BLaER1 treated with 17β-estradiol and CSF1 and Interleukin-3, amounts not matched to agents 10 nM and 100 nM (cell line): ENCODE data around the gene CLCN5.

ENCODE experiments used
- H3K27ac ChIP-seq, 11 experiments: shearing (Covaris generic); formaldehyde crosslinking; 2 replicates each; pipeline ENCODE4 v1.8.1; 2022
- H3K27me3 ChIP-seq, 11 experiments: shearing (Covaris generic); formaldehyde crosslinking; 2 replicates each; pipeline ENCODE4 v1.8.1; 2022
- H3K36me3 ChIP-seq, 11 experiments: shearing (Covaris generic); formaldehyde crosslinking; 2 replicates each; pipeline ENCODE4 v1.8.1; 2022
- H3K4me1 ChIP-seq, 10 experiments: shearing (Covaris generic); formaldehyde crosslinking; 2 replicates each; pipeline ENCODE4 v1.8.1; 2022
- H3K4me2 ChIP-seq, 11 experiments: shearing (Covaris generic); formaldehyde crosslinking; 2 replicates each; pipeline ENCODE4 v1.8.1; 2022
- H3K4me3 ChIP-seq, 10 experiments: shearing (Covaris generic); formaldehyde crosslinking; 2 replicates each; pipeline ENCODE4 v1.8.1; 2022
- H3K9ac ChIP-seq, 11 experiments: shearing (Covaris generic); formaldehyde crosslinking; 2 replicates each; pipeline ENCODE4 v1.8.1; 2022
- H3K9me3 ChIP-seq, 11 experiments: shearing (Covaris generic); formaldehyde crosslinking; replicated peaks in 1 of 11; 2 replicates each; pipeline ENCODE4 v1.8.1; 2022
- H4K20me1 ChIP-seq, 11 experiments: shearing (Covaris generic); formaldehyde crosslinking; 2 replicates each; pipeline ENCODE4 v1.8.1; 2022
- Cebpa-rat ChIP-seq, 11 experiments: shearing (Covaris generic); IDR thresholded peaks; 2 replicates each; pipeline ENCODE4 v1.8.1; 2022

Gene CLCN5

DNA sequence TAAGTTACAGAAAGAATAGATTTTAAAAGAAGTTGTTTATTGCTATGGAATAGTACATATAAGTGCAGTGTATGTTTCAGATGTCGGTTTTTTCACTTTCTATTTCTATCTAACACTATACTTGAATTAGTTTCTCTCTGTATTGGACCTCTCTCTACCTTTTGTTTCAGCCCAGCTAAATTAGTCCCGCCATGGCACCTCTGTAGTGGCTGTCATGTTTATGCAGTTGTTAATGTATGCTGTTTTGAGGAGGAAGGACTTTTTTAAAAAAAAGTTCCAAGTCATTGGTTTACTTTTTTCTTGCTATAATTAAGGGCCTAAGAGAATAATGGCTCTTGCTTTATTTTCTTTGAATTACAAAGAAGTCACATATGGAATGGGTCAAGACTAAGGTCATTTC lies 160.3 kb downstream of the CLCN5 start:
- Histone ChIP-seq H3K4me1 (peaks cover 0 to 11% (median 5%) of the 10 kb centered on the region in 10 experiments; a peak in 8 of 20 replicates), H3K9ac (no peak overlapping the region), H3K9me3 (0 out of 22 replicates have a peak, but pooled peaks cover 0 to 6% (median 0%) of the 10 kb centered on the region in 11 experiments), H4K20me1 (no peaks in the 10 kb centered on the region; a peak in 1 of 22 replicates), H3K4me3 (no peak overlapping the region), H3K36me3 (peaks cover 0 to 27% (median 0%) of the 10 kb centered on the region in 11 experiments; a peak in 5 of 22 replicates), H3K4me2 (peak overlapping the region in 1 of 11 experiments; percentile 2; a peak in 3 of 22 replicates), H3K27me3 (peaks cover 88 to 100% (median 98%) of the 10 kb centered on the region in 11 experiments), H3K27ac (no peak overlapping the region)
- no peak for TF ChIP-seq Cebpa-rat (IDR thresholded peaks at IDR 0.05)

DNA sequence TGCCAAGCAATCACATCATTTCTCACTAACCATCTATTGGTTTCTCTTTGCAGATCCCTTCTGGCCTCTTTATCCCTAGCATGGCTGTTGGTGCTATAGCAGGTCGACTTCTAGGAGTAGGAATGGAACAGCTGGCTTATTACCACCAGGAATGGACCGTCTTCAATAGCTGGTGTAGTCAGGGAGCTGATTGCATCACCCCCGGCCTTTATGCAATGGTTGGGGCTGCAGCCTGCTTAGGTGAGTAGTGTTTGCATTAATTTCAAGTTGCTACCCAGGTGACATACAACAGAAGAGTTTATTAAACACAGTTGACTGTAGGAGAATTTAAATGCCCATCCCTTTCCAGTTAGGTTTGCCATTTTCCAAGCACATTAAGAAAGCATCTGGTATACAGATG lies 166.2 kb downstream of the CLCN5 start:
- Histone ChIP-seq H3K36me3 (peaks cover 0 to 72% (median 0%) of the 10 kb centered on the region in 11 experiments; a peak in 5 of 22 replicates), H3K27ac (no peak overlapping the region), H3K9me3 (0 out of 22 replicates have a peak, but pooled peaks cover 0 to 6% (median 0%) of the 10 kb centered on the region in 11 experiments), H3K9ac (no peak overlapping the region), H3K4me1 (peaks cover 0 to 19% (median 11%) of the 10 kb centered on the region in 10 experiments; a peak in 12 of 20 replicates), H3K4me3 (no peak overlapping the region), H4K20me1 (no peaks in the 10 kb centered on the region; a peak in 1 of 22 replicates), H3K27me3 (peaks cover 94 to 100% (median 97%) of the 10 kb centered on the region in 11 experiments), H3K4me2 (no peak overlapping the region)
- TF ChIP-seq Cebpa-rat (IDR thresholded peaks at IDR 0.05): no peak

DNA sequence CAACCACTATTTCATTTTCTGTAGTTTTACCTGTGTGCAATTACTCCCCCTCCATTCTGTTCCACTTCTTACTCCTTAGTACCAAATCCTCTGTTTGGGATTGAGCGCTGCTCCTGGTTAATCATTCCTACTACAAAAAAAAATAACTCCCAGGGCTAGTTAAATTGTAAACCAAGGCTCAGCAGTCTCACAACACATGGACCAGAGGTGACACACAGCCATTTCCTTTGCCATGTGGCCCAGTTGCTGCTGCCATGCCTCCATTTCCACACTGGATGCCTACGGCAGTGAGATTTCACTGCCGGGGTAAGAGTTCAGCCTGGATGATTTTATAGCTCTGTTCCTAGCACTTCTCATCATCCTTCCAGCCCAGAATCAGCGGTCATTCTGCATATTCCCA lies 171.2 kb downstream of the CLCN5 start:
- no peak overlapping the region for H3K4me3 ChIP-seq
- no peak overlapping the region for H3K27ac ChIP-seq
- peaks cover 95 to 100% (median 98%) of the 10 kb centered on the region in 11 experiments for H3K27me3 ChIP-seq
- TF ChIP-seq Cebpa-rat (IDR thresholded peaks at IDR 0.05): no peak
- H3K9me3 ChIP-seq: no peaks in the 10 kb centered on the region
- no peaks in the 10 kb centered on the region; a peak in 1 of 22 replicates for H4K20me1 ChIP-seq
- peaks cover 0 to 24% (median 11%) of the 10 kb centered on the region in 10 experiments; a peak in 12 of 20 replicates for H3K4me1 ChIP-seq
- H3K9ac ChIP-seq: no peak overlapping the region
- H3K36me3 ChIP-seq: peaks cover 0 to 36% (median 0%) of the 10 kb centered on the region in 11 experiments; a peak in 4 of 22 replicates
- no peak overlapping the region for H3K4me2 ChIP-seq

DNA sequence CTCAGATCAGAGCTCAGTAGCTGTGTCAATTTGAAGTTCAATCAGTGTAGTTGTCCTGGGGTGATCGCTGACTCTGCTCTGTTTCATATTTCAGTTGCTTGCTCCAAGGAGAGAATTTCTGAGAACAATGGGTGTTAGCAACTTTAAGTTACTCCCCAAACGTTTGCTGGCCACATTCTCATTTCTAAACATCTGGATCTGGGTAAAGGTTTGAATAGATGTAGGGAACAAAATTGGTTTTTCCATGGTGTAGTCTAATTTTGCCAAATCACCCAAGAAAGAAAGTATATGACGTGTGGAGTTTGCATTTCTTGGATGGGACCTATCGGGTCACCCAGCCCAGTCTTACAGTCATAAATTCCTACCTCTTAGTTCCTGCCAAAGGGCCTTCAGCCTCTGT lies 174.7 kb downstream of the CLCN5 start:
- H4K20me1 ChIP-seq: no peaks in the 10 kb centered on the region; a peak in 1 of 22 replicates
- no peak overlapping the region for H3K4me2 ChIP-seq
- H3K27ac ChIP-seq: no peak overlapping the region
- H3K9ac ChIP-seq: no peak overlapping the region
- H3K27me3 ChIP-seq: peaks cover 98 to 100% (median 100%) of the 10 kb centered on the region in 11 experiments
- H3K36me3 ChIP-seq: peaks cover 0 to 6% (median 0%) of the 10 kb centered on the region in 11 experiments; a peak in 2 of 22 replicates
- no peak for TF ChIP-seq Cebpa-rat (IDR thresholded peaks at IDR 0.05)
- H3K9me3 ChIP-seq: no peaks in the 10 kb centered on the region
- H3K4me3 ChIP-seq: no peak overlapping the region
- H3K4me1 ChIP-seq: peaks cover 0 to 9% (median 0%) of the 10 kb centered on the region in 10 experiments; a peak in 2 of 20 replicates

DNA sequence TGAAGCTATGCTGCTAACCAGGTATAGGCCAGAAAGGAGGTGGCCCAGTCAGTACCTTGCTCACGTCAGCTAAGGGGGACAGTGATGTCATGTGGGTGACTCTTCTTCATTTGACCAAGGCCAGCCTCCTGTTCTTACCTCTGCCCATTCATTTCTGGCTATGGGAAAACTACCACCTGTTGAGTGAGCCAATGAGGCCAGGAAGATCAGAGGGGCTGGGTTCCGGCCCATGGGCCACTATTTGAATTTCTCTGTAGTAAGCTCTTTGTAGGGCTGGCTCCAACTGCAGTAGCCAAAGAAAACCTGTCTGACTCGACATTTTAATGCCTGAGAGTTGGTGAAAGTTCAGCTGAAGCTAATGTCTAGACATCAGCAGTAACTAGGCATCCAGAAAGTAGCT lies 175.8 kb downstream of the CLCN5 start:
- Histone ChIP-seq H3K9me3 (no peaks in the 10 kb centered on the region), H3K36me3 (0 out of 22 replicates have a peak, but pooled peaks cover 0 to 2% (median 0%) of the 10 kb centered on the region in 11 experiments), H3K4me2 (no peak overlapping the region), H3K4me1 (peaks cover 0 to 9% (median 0%) of the 10 kb centered on the region in 10 experiments; a peak in 2 of 20 replicates), H3K27me3 (peaks cover 98 to 100% (median 100%) of the 10 kb centered on the region in 11 experiments), H3K27ac (no peak overlapping the region), H4K20me1 (no peaks in the 10 kb centered on the region; a peak in 1 of 22 replicates), H3K4me3 (no peak overlapping the region), H3K9ac (no peak overlapping the region)
- TF ChIP-seq Cebpa-rat (IDR thresholded peaks at IDR 0.05): no peak

DNA sequence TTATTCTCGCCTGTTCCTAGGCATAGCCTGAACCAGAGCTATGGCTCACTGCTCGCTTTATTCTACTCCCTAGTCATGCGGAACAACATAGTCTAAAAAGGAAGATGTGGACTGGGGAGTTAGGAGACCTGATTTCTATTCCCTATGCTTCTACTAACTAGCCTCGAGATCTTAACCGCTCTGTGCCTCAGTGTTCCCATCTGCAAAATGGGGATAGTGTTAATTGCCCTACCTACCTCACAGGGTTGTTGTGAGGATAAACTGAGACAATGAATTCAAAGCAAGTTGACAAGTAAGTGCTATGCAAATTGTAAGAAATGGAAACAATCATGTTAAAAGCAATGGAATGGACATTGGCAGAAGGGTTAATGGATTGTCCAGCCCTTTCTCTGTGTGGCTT lies 176.4 kb downstream of the CLCN5 start:
- Histone ChIP-seq H3K4me2 (no peak overlapping the region), H3K4me3 (no peak overlapping the region), H3K9ac (no peak overlapping the region), H3K9me3 (no peaks in the 10 kb centered on the region), H3K27ac (no peak overlapping the region), H4K20me1 (no peaks in the 10 kb centered on the region; a peak in 1 of 22 replicates), H3K4me1 (peaks cover 0 to 9% (median 0%) of the 10 kb centered on the region in 10 experiments; a peak in 2 of 20 replicates), H3K36me3 (no peaks in the 10 kb centered on the region), H3K27me3 (peaks cover 97 to 100% (median 100%) of the 10 kb centered on the region in 11 experiments)
- TF ChIP-seq Cebpa-rat (IDR thresholded peaks at IDR 0.05): no peak

DNA sequence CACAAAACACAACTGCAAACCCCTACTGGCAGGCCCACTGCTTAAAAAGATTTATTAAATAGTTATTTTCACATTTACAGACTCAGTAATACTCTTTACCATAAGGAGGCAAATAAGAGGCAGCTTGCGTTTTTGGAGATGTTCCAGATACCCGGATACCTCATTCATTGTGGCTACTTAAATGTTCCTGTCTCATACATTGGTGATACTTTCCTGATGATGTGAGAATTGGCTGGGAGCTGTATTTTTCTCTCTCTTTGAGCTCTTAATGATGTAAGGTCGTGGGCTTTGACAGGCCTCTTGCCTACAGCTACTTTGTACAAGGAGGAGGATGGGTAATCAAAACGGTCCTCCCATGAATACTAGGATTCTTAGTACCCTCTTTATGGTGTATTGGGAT lies 176.9 kb downstream of the CLCN5 start:
- no peaks in the 10 kb centered on the region for H3K9me3 ChIP-seq
- no peak overlapping the region for H3K4me3 ChIP-seq
- H3K27ac ChIP-seq: no peak overlapping the region
- TF ChIP-seq Cebpa-rat (IDR thresholded peaks at IDR 0.05): no peak
- peaks cover 0 to 9% (median 0%) of the 10 kb centered on the region in 10 experiments; a peak in 2 of 20 replicates for H3K4me1 ChIP-seq
- no peaks in the 10 kb centered on the region for H4K20me1 ChIP-seq
- H3K4me2 ChIP-seq: no peak overlapping the region
- no peaks in the 10 kb centered on the region for H3K36me3 ChIP-seq
- H3K9ac ChIP-seq: no peak overlapping the region
- peaks cover 97 to 100% (median 100%) of the 10 kb centered on the region in 11 experiments for H3K27me3 ChIP-seq

DNA sequence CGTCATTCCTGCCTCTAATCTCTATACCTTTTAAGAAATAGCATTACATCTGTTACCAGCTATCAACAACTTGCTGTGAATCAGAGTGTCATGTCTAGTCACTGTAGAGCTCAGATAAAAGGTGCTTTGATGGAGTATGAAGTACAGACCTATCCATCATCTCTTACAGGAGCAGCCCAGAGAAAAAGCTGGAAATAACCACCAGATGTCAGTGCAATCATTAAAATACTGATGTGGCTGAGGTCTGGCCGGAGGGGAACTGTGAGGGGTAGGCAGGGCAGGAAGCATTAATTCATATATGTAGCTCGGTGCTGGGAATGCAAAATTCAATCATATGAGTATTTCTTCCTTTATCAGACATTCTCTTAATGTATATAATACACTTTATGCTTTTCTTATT lies 177.8 kb downstream of the CLCN5 start:
- Histone ChIP-seq H4K20me1 (no peaks in the 10 kb centered on the region), H3K27ac (no peak overlapping the region), H3K27me3 (peaks cover 97 to 100% (median 100%) of the 10 kb centered on the region in 11 experiments), H3K36me3 (no peaks in the 10 kb centered on the region), H3K9me3 (no peaks in the 10 kb centered on the region), H3K9ac (no peak overlapping the region), H3K4me1 (peaks cover 0 to 9% (median 0%) of the 10 kb centered on the region in 10 experiments; a peak in 2 of 20 replicates), H3K4me2 (no peak overlapping the region), H3K4me3 (no peak overlapping the region)
- TF ChIP-seq Cebpa-rat (IDR thresholded peaks at IDR 0.05): no peak

DNA sequence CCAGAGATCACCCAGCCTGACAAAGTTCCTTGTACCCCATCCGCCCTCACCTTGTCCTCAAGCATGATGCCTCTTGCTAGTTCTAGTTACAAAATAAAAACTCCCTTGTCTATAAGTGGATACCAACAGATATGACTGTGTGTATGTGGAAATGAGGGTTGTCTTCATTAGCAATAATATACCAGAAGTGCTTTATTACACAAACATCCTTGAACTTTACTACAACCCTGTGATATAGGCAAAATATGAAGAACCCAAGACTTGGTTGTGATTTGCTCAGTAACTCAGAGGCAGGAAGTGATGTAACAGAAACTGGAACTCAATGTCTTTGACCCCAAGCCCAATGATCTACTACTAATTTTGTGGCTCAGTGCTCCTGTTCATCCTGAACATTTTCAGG lies 180.8 kb downstream of the CLCN5 start:
- Histone ChIP-seq H3K4me3 (no peak overlapping the region), H3K4me2 (no peak overlapping the region), H4K20me1 (no peaks in the 10 kb centered on the region), H3K36me3 (no peaks in the 10 kb centered on the region), H3K27me3 (peaks cover 98 to 100% (median 100%) of the 10 kb centered on the region in 11 experiments), H3K4me1 (peaks cover 0 to 9% (median 0%) of the 10 kb centered on the region in 10 experiments; a peak in 2 of 20 replicates), H3K9ac (no peak overlapping the region), H3K9me3 (no peaks in the 10 kb centered on the region), H3K27ac (no peak overlapping the region)
- no peak for TF ChIP-seq Cebpa-rat (IDR thresholded peaks at IDR 0.05)
